Limb (tissue), 2 donors: Measurements from ENCODE around the gene RUSF1.
"Not testable (repeated sequence)": the region's sequence is repeated elsewhere in the genome, so short reads cannot be mapped to it uniquely, and the experiment has no call there.

Experiments used
- DNase-seq, 2 donors: peaks; one replicate each; pipeline ENCODE4 v3.0.0-alpha.2; 2016; ENCODE audit errors: extremely low spot score in 2 of 2

Gene RUSF1

GRCh38 chr16:31507929-31508705, at the start of gene RUSF1:
TSS of gene RUSF1 (minus strand) at chr16:31508391. CDS start at chr16:31508373, 18 bp downstream.
- peak; percentile 88 to 96 for DNase-seq

GRCh38 chr16:31542763-31543162, 34.6 kb upstream of the RUSF1 start:
- DNase-seq, result no peak

GRCh38 chr16:31539762-31540161, 31.6 kb upstream of the RUSF1 start:
- DNase-seq, result not testable (repeated sequence)

GRCh38 chr16:31538243-31538598, 30.0 kb upstream of the RUSF1 start:
- DNase-seq, result not testable (repeated sequence)

- peak in 1 of 2 donors; percentile 55 for DNase-seq
Measured at GRCh38 chr16:31537362-31538242, 29.4 kb upstream of the RUSF1 start.

- DNase-seq, result no peak
Measured at GRCh38 chr16:31536804-31537361, 28.7 kb upstream of the RUSF1 start.

GRCh38 chr16:31535737-31536136, 27.5 kb upstream of the RUSF1 start:
- no peak for DNase-seq

GRCh38 chr16:31532896-31533295, 24.7 kb upstream of the RUSF1 start:
- DNase-seq, result no peak

GRCh38 chr16:31532120-31532519, 23.9 kb upstream of the RUSF1 start:
- DNase-seq, result no peak

GRCh38 chr16:31531096-31531495, 22.9 kb upstream of the RUSF1 start:
- DNase-seq, result no peak

GRCh38 chr16:31530405-31530804, 22.2 kb upstream of the RUSF1 start:
- DNase-seq, result no peak

GRCh38 chr16:31529937-31530312, 21.7 kb upstream of the RUSF1 start:
- DNase-seq, result peak in 1 of 2 donors; percentile 38

- DNase-seq, result peak; percentile 35 to 72
Measured at GRCh38 chr16:31529108-31529936, 21.1 kb upstream of the RUSF1 start.

- DNase-seq, result peak in 1 of 2 donors; percentile 7
Measured at GRCh38 chr16:31528523-31529107, 20.4 kb upstream of the RUSF1 start.

GRCh38 chr16:31527734-31528274, 19.6 kb upstream of the RUSF1 start, which contains the start of gene AHSP:
TSS of gene AHSP (plus strand) at chr16:31527900. CDS start at chr16:31528140, 240 bp downstream.
- DNase-seq, result no peak

- DNase-seq, result no peak
Measured at GRCh38 chr16:31525113-31525512, 16.9 kb upstream of the RUSF1 start.

- DNase-seq, result not testable (repeated sequence)
Measured at GRCh38 chr16:31523768-31524167, 15.6 kb upstream of the RUSF1 start.

- no peak for DNase-seq
Measured at GRCh38 chr16:31522071-31522470, 13.9 kb upstream of the RUSF1 start.

GRCh38 chr16:31521368-31521767, 13.2 kb upstream of the RUSF1 start:
- DNase-seq, result no peak

GRCh38 chr16:31519759-31520431, 11.7 kb upstream of the RUSF1 start:
- DNase-seq, result no peak
